Myocyte (in vitro differentiated cells): ENCODE results near the gene DEPP1. TPM values are rescaled to one million over a fixed set of nuclear protein-coding genes. Genes with fewer than 3 reads are reported as not detected.

ENCODE experiments used
- DNase-seq: peaks from one replicate; pipeline ENCODE4 v3.0.0-alpha.2; 2012; ENCODE audit warnings: low read depth
- total RNA-seq: library from RNA; depleted of rRNA; stranded (reverse); fragments of >200 nt; gene quantifications from 2 replicates; pipeline ENCODE4 v1.2.3, GENCODE V29; 2014

The DEPP1 gene
- total RNA-seq, 1 donor from 2014 or later, result 55.5 TPM

- DNase-seq, result no peak
Measured at GRCh38 chr10:44993922-44994751, 15.5 kb upstream of the DEPP1 start.

- peak; percentile 51 for DNase-seq
Measured at GRCh38 chr10:44993226-44993921, 14.8 kb upstream of the DEPP1 start.

GRCh38 chr10:44992732-44993225 lies 14.2 kb upstream of the DEPP1 start:
- no peak for DNase-seq

- DNase-seq, result no peak
Measured at GRCh38 chr10:44992070-44992731, 13.6 kb upstream of the DEPP1 start.

GRCh38 chr10:44991571-44991970 lies 13.0 kb upstream of the DEPP1 start:
- no peak for DNase-seq

- DNase-seq, result no peak
Measured at GRCh38 chr10:44990965-44991364, 12.4 kb upstream of the DEPP1 start.

GRCh38 chr10:44990302-44990655 lies 11.7 kb upstream of the DEPP1 start:
- DNase-seq, result no peak

GRCh38 chr10:44989597-44990301 lies 11.1 kb upstream of the DEPP1 start:
- DNase-seq, result no peak

GRCh38 chr10:44988957-44989585 lies 10.5 kb upstream of the DEPP1 start:
- no peak for DNase-seq

- DNase-seq, result no peak
Measured at GRCh38 chr10:44986670-44987069, 8.1 kb upstream of the DEPP1 start.

GRCh38 chr10:44986179-44986578 lies 7.6 kb upstream of the DEPP1 start:
- no peak for DNase-seq

- DNase-seq, result peak; percentile 25
Measured at GRCh38 chr10:44985175-44985681, 6.6 kb upstream of the DEPP1 start.

- DNase-seq, result no peak
Measured at GRCh38 chr10:44984671-44985101, 6.1 kb upstream of the DEPP1 start.

- no peak for DNase-seq
Measured at GRCh38 chr10:44983895-44984278, 5.3 kb upstream of the DEPP1 start.

- DNase-seq, result peak; percentile 45
Measured at GRCh38 chr10:44983066-44983894, 4.7 kb upstream of the DEPP1 start.

GRCh38 chr10:44982496-44982895 lies 3.9 kb upstream of the DEPP1 start:
- DNase-seq, result peak; percentile 55

GRCh38 chr10:44982114-44982460 lies 3.5 kb upstream of the DEPP1 start:
- DNase-seq, result peak; percentile 81

GRCh38 chr10:44981172-44982113 lies 2.8 kb upstream of the DEPP1 start:
- DNase-seq, result peak; percentile 90
